Neural progenitor cell (in vitro differentiated cells): ENCODE data around the gene COPS9. TPM values are rescaled to one million over a fixed set of nuclear protein-coding genes. Genes with fewer than 3 reads are reported as not detected.

Experiments used
- DNase-seq: peaks from one replicate; pipeline ENCODE4 v3.0.0-alpha.2; 2016; ENCODE audit warnings: low spot score
- H2AFZ ChIP-seq: fragments of 200-600 bp; sonication (generic); replicated peaks from 2 replicates; pipeline ENCODE4 v1.6.1; 2016; ENCODE audit warnings: antibody characterized with exemption
- H3F3A ChIP-seq: fragments of 200-600 bp; sonication (generic); 2 replicates; pipeline ENCODE4 v1.6.1; 2016; ENCODE audit warnings: antibody characterized with exemption, low read depth
- H3K27ac ChIP-seq: fragments of 200-600 bp; sonication (generic); 2 replicates; pipeline ENCODE4 v1.5.1; 2016; ENCODE audit warnings: mild to moderate bottlenecking
- H3K27me3 ChIP-seq: fragments of 200-600 bp; sonication (generic); 2 replicates; pipeline ENCODE4 v1.6.1; 2016; ENCODE audit warnings: mild to moderate bottlenecking, moderate library complexity
- H3K36me3 ChIP-seq: fragments of 200-600 bp; sonication (generic); 2 replicates; pipeline ENCODE4 v1.5.1; 2016
- H3K4me1 ChIP-seq: fragments of 200-600 bp; sonication (generic); 2 replicates; pipeline ENCODE4 v1.6.1; 2016; ENCODE audit warnings: mixed run types
- H3K4me2 ChIP-seq: fragments of 200-600 bp; sonication (generic); 2 replicates; pipeline ENCODE4 v1.6.1; 2016
- H3K4me3 ChIP-seq: fragments of 200-600 bp; sonication (generic); 2 replicates; pipeline ENCODE4 v1.5.1; 2016
- H3K79me2 ChIP-seq: fragments of 200-600 bp; sonication (generic); 2 replicates; pipeline ENCODE4 v1.6.1; 2016; ENCODE audit warnings: low read depth
- H3K9ac ChIP-seq: fragments of 200-600 bp; sonication (generic); 2 replicates; pipeline ENCODE4 v1.6.1; 2016
- H3K9me3 ChIP-seq: fragments of 200-600 bp; sonication (generic); 2 replicates; pipeline ENCODE4 v1.5.1; 2016; ENCODE audit warnings: low read depth
- H4K20me1 ChIP-seq: fragments of 200-600 bp; sonication (generic); 2 replicates; pipeline ENCODE4 v1.6.1; 2016; ENCODE audit warnings: low read depth
- H3K27ac Mint-ChIP-seq: 3 replicates; pipeline ENCODE4 v1.8.0; 2021; ENCODE audit warnings: mixed read lengths
- H3K27me3 Mint-ChIP-seq: 2 replicates; pipeline ENCODE4 v1.8.0; 2022; ENCODE audit warnings: low read depth, mild to moderate bottlenecking, inconsistent platforms, moderate library complexity, mixed read lengths; ENCODE audit not compliant: insufficient read depth
- H3K36me3 Mint-ChIP-seq: 3 replicates; pipeline ENCODE4 v1.8.0; 2021; ENCODE audit warnings: mixed read lengths
- H3K4me1 Mint-ChIP-seq: 3 replicates; pipeline ENCODE4 v1.8.0; 2021; ENCODE audit warnings: mixed read lengths
- H3K4me3 Mint-ChIP-seq: 3 replicates; pipeline ENCODE4 v1.8.0; 2021; ENCODE audit warnings: mild to moderate bottlenecking, moderate library complexity, mixed read lengths
- H3K9me3 Mint-ChIP-seq: 3 replicates; pipeline ENCODE4 v1.8.0; 2020; ENCODE audit warnings: mixed read lengths
- EZH2 ChIP-seq: fragments of 200-600 bp; sonication (generic); IDR thresholded peaks from 2 replicates; pipeline ENCODE4 v1.6.1; 2017; ENCODE audit warnings: antibody characterized with exemption, mild to moderate bottlenecking, moderate library complexity
- EZH2phosphoT487 ChIP-seq: fragments of 200-600 bp; sonication (generic); IDR thresholded peaks from 2 replicates; pipeline ENCODE4 v1.6.1; 2017; ENCODE audit warnings: antibody characterized with exemption
- total RNA-seq: library from RNA; depleted of rRNA; stranded (reverse); fragments of >200 nt; gene quantifications from 2 replicates; pipeline ENCODE4 v1.2.3, GENCODE V29; 2015; ENCODE audit warnings: low replicate concordance
- TF ChIP-seq, protein P1 (sequence below): fragments of 200-600 bp; sonication (generic); IDR thresholded peaks from 2 replicates; pipeline ENCODE4 v1.5.1; 2017; ENCODE audit warnings: antibody characterized with exemption, mild to moderate bottlenecking

The COPS9 gene
- total RNA-seq, 1 donor from 2014 or later: 83.9 TPM

DNA sequence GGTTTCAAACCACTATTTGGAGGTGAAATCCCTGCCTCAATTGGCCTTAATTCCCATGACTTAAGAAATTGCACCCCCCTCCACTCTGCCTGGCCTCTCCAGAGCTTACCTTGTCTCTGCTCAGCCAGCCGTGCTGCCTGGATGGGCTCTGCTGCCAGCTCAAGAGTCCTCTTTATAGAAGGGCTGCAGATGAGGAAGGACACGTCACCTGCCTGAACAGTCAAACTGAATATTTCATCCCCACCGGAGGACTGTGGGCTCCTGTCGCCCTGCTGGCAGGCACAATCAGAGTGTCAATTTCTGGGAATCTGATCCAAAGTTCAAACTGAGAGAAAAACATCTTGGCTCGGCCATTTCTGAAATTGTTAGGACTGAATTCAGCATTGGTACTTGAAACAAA lies 4.4 kb upstream of the COPS9 start, which contains the start of gene OTOS:
Gene OTOS, minus strand, starts transcription at position 148 of the 400 bp plus-strand sequence. CDS start 332 bp downstream, outside the sequence.
- H3K4me1 Mint-ChIP-seq: peaks cover 21% of the 10 kb centered on the region
- H3K4me3 Mint-ChIP-seq: peak within 1 kb of the TSS; percentile 55
- peaks cover 7% of the 10 kb centered on the region for H3K27me3 Mint-ChIP-seq
- Histone ChIP-seq H4K20me1 (peaks cover 3% of the 10 kb centered on the region), H3K4me2 (peak within 1 kb of the TSS; percentile 68), H3K36me3 (no peaks in the 10 kb centered on the region), H2AFZ (peak within 1 kb of the TSS; percentile 61), H3K9me3 (no peaks in the 10 kb centered on the region), H3K27me3 (peaks cover 19% of the 10 kb centered on the region), H3F3A (peaks cover 12% of the 10 kb centered on the region), H3K79me2 (peaks cover 6% of the 10 kb centered on the region), H3K4me1 (peaks cover 18% of the 10 kb centered on the region), H3K4me3 (no peak within 1 kb of the TSS), H3K9ac (no peak within 1 kb of the TSS), H3K27ac (no peak within 1 kb of the TSS)
- no peaks in the 10 kb centered on the region for H3K36me3 Mint-ChIP-seq
- DNase-seq: peak; percentile 52
- no peak for TF ChIP-seq EZH2
- TF ChIP-seq, protein P1, sequence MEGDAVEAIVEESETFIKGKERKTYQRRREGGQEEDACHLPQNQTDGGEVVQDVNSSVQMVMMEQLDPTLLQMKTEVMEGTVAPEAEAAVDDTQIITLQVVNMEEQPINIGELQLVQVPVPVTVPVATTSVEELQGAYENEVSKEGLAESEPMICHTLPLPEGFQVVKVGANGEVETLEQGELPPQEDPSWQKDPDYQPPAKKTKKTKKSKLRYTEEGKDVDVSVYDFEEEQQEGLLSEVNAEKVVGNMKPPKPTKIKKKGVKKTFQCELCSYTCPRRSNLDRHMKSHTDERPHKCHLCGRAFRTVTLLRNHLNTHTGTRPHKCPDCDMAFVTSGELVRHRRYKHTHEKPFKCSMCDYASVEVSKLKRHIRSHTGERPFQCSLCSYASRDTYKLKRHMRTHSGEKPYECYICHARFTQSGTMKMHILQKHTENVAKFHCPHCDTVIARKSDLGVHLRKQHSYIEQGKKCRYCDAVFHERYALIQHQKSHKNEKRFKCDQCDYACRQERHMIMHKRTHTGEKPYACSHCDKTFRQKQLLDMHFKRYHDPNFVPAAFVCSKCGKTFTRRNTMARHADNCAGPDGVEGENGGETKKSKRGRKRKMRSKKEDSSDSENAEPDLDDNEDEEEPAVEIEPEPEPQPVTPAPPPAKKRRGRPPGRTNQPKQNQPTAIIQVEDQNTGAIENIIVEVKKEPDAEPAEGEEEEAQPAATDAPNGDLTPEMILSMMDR: no peak
- no peak for TF ChIP-seq EZH2phosphoT487
- H3K9me3 Mint-ChIP-seq: no peaks in the 10 kb centered on the region
- peak within 1 kb of the TSS; percentile 66 for H3K27ac Mint-ChIP-seq

DNA sequence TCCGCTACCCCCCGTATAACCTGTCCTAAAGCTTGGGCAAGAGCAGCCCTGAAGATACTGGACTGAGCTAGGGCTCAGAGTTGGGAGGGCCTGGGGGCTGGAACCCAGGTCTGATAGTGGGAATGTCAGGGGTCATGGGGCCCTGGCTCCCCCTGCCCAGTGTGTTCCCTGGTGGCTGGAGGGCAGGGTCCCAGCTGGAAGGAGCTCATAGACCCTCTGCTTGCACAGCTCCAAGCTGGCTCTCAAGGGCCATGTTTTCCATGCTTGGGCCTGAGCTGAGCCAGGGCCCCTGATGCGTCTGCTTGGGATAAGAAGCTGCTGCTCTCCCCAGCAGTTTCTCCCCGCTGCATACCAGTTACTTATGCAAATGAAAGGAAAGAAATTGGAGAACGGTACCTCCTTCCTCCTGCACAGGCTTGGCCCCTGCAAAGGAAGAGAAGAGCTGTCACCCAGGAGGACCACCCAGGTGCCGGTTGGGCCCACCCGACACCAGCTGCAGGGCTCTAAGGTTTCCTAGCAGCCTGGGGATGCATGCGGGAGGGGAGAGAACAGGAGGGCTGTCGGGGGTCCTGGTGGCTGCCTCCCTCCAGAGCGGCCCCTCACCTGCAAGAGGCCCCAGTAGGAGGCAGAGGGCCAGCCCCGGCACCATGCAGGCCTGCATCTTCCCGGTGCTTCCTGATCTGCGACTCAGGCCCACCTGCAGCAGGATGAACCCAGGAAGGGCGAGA lies 3.7 kb upstream of the COPS9 start:
- no peak overlapping the region for H3K4me3 Mint-ChIP-seq
- Histone ChIP-seq H3F3A (peaks cover 12% of the 10 kb centered on the region), H3K4me2 (peak overlapping the region; percentile 68), H3K4me3 (no peak overlapping the region), H2AFZ (peak overlapping the region; percentile 61), H3K4me1 (peaks cover 25% of the 10 kb centered on the region), H3K36me3 (no peaks in the 10 kb centered on the region), H3K9me3 (no peaks in the 10 kb centered on the region), H4K20me1 (peaks cover 9% of the 10 kb centered on the region), H3K9ac (no peak overlapping the region), H3K79me2 (peaks cover 13% of the 10 kb centered on the region), H3K27ac (no peak overlapping the region), H3K27me3 (peaks cover 19% of the 10 kb centered on the region)
- DNase-seq: peak; percentile 88
- H3K4me1 Mint-ChIP-seq: peaks cover 27% of the 10 kb centered on the region
- no peaks in the 10 kb centered on the region for H3K9me3 Mint-ChIP-seq
- H3K27me3 Mint-ChIP-seq: peaks cover 7% of the 10 kb centered on the region
- H3K36me3 Mint-ChIP-seq: no peaks in the 10 kb centered on the region
- TF ChIP-seq, protein P1: no peak
- TF ChIP-seq EZH2phosphoT487: no peak
- no peak for TF ChIP-seq EZH2
- no peak overlapping the region for H3K27ac Mint-ChIP-seq

DNA sequence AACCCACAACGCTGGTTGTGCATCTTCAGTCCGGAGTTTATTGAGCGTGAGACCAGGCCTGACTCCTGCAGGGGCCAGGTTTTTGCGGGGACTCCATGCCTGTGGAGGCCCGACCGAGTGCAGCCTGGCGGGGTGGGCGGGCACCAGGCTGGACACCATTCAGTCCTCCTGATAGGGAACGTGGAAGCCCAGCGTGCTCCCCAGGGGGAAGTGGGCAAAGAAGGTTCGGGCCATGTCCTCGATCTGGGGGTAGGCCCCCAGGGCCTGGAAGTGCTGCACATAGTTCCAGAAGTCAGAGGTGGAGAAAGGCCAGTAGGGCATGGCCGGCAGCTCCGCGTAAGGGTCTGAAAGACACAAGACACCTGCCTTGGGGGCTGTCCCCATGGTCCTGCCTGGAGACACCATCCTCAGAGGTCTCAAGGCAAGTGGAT lies 2.9 kb upstream of the COPS9 start:
- no peak overlapping the region for H2AFZ ChIP-seq

More for the DNA sequence above, 2.9 kb upstream of the COPS9 start:
- peaks cover under 1% of the 10 kb centered on the region for H3K36me3 Mint-ChIP-seq
- H3K27me3 Mint-ChIP-seq: peaks cover 8% of the 10 kb centered on the region
- Histone ChIP-seq H3K9me3 (no peaks in the 10 kb centered on the region), H4K20me1 (peaks cover 17% of the 10 kb centered on the region), H3F3A (peaks cover 12% of the 10 kb centered on the region), H3K4me3 (no peak overlapping the region), H3K36me3 (no peaks in the 10 kb centered on the region), H3K79me2 (peaks cover 21% of the 10 kb centered on the region), H3K4me2 (no peak overlapping the region), H3K27me3 (peaks cover 19% of the 10 kb centered on the region), H3K9ac (no peak overlapping the region), H3K27ac (no peak overlapping the region), H3K4me1 (peaks cover 26% of the 10 kb centered on the region)
- no peak overlapping the region for H3K4me3 Mint-ChIP-seq
- DNase-seq: no peak
- TF ChIP-seq EZH2phosphoT487: no peak
- TF ChIP-seq EZH2: no peak
- TF ChIP-seq, protein P1: no peak
- no peaks in the 10 kb centered on the region for H3K9me3 Mint-ChIP-seq
- no peak overlapping the region for H3K27ac Mint-ChIP-seq
- H3K4me1 Mint-ChIP-seq: peaks cover 27% of the 10 kb centered on the region
